Heart left ventricle (tissue), 13 donors: ENCODE results near the gene ABCC5.

Source experiments
- POLR2A ChIP-seq, 2 donors: fragments of 450-650 bp; IDR thresholded peaks; one replicate each; pipeline ENCODE4 v1.6.1; 2017; ENCODE audit warnings: antibody characterized with exemption in 2 of 2, mild to moderate bottlenecking in 2 of 2, moderate library complexity in 2 of 2
- TF ChIP-seq, protein P1 (sequence below), 12 donors: fragments of 200-600 bp; sonication (generic) in 4 of 12; IDR thresholded peaks; one replicate each; pipeline versions ENCODE4 v1.5.0 to v1.8.0; 2018 to 2022; ENCODE audit warnings: antibody characterized with exemption in 12 of 12, mild to moderate bottlenecking in 5 of 12
- donor health status: ischemic (EF 13 %, LVEDD 7.1; RV severe dilation, severe dysfunction).
- donor health status: DM: no; HTN: yes; CAD: no.
- donor health status: DM: no; HTN: no; CAD: no.
- donor health status: ischemic (EF 25% LVEDD 6.9; RV normal size, moderate dysfunction).
- donor health status: ischemic (EF 25% LVEDD 5.7; RV mildly dilated, moderate dysfunction).
- donor health status: ischemic (EF 35%, LVEDD 5.7; RV mildly dilated, moderate dysfunction).
- donor health status: nonischemic (EF 11% LVEDD 7.7; RV severe dilation, severe dysfunction).
- donor health status: DM: yes; HTN: yes; CAD: no.
- donor health status: PGD.
- donor health status: ischemic (EF 29% LVEDD 5.4; RV normal size, mild dysfunction).
- donor health status: nonischemic (EF 23%, LVEDD 6.1; RV moderate dilation, normal function).

DNA sequence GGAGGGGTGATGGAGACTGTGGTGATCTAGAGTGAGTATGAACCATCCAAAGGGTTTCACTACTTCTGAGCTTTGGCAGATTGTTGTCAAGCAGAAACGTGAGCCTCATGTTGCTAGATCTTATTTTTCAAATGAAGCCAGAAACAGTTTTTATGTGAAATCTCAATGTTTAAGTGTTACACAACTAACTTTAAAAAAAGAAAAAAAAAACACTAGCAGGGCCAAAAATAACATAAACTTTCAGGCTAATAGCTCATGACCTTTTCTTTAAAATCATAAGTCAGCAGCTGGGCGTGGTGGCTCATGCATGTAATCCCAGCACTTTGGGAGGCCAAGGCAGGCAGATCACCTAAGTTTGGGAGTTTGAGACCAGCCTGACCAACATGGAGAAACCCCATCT lies 11.8 kb upstream of the ABCC5 start:
- TF ChIP-seq, protein P1, sequence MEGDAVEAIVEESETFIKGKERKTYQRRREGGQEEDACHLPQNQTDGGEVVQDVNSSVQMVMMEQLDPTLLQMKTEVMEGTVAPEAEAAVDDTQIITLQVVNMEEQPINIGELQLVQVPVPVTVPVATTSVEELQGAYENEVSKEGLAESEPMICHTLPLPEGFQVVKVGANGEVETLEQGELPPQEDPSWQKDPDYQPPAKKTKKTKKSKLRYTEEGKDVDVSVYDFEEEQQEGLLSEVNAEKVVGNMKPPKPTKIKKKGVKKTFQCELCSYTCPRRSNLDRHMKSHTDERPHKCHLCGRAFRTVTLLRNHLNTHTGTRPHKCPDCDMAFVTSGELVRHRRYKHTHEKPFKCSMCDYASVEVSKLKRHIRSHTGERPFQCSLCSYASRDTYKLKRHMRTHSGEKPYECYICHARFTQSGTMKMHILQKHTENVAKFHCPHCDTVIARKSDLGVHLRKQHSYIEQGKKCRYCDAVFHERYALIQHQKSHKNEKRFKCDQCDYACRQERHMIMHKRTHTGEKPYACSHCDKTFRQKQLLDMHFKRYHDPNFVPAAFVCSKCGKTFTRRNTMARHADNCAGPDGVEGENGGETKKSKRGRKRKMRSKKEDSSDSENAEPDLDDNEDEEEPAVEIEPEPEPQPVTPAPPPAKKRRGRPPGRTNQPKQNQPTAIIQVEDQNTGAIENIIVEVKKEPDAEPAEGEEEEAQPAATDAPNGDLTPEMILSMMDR (IDR thresholded peaks at IDR 0.05) = no peak
- TF ChIP-seq POLR2A (IDR thresholded peaks at IDR 0.05) = no peak
